Stimulated activated CD4-positive, alpha-beta T cell treated with anti-CD3 and anti-CD28 coated beads, Interleukin-1b, Interleukin-23, amount 100 ng/mL, for 4 hours (primary cell): ENCODE measurements around the gene MYO1A.
A peak's percentile ranks its signal among the peaks of the same experiment; 100 is the strongest.

Experiments
- DNase-seq, 2 donors: peaks; one replicate each; pipeline ENCODE4 v3.0.0-alpha.2; 2020; ENCODE audit warnings: low read depth in 2 of 2

Gene MYO1A

DNA sequence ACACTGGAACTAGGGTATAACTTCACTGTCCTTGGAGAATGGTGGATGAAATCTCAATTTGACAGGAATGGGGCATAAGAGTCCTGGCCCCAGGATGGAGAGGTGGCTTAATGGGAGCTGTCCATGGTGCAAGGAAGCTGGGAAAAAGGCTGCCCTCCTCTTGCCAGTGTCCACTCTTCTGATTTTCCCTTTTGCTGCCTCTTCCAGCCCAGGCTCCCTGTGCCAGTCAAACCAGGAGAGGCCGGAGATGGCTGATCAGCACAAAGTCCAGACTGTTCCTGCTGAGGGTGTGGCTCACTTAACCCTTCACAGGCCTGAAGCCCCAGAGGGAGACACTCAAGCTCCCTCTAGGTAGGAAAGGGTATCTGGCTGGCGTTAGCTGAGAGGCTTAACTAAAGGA is at the start of gene MYO1A:
TSS of gene MYO1A (minus strand) at position 240 of the 400 bp plus-strand sequence. CDS start 1,806 bp downstream, outside the sequence.
- no peak for DNase-seq

DNA sequence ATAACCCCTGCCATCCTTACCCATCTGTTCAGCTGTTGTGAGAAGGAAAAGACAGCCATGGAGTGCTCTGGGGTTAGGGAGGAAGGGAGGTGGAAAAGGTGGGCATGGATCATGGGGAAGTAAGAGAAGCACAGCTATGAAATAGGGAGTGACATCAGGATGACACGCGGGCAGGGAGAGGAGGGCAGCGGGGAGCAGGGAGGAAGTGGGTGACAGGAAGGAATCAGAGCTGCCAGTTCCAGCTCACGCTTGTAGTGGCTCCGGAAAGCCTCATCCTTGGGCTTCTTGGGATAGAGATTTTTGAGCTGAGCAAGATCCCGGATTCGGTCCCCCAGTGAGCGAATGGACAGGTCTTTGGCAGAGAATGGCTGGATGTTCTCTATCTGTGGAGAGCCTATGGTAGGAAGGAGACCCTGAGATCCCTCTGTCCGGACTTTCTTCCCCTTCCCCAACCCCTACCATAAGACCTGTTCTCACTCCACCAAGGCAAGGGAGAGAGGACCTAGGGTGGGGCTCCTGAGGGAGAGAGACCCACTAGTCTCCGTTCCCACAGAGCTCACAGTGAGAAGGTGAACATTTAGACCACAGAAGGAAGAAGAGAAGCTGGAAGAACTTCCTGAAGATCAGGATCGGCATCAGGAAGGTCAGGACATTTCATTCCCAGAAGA is 49.3 kb upstream of the MYO1A start:
- no peak for DNase-seq

DNA sequence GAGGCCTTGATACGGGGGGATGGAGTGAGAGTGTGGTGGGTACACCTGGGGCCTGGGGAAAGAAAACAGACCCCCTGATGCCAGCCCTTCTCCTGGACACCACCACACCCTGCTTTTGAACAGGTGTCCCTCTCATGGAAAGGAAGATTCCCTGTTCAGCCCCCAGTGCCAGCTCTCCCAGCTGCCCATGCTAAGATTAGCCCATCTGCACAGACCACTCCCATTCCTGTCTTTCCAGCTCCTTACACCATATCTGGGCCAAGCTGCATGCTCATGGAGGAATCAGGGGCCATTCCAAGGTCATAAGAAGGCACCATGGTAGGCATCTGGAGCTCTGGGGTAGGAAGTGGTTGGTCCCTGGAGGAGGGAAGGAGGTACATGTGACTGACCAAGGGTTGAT is 48.6 kb upstream of the MYO1A start:
- no peak for DNase-seq

DNA sequence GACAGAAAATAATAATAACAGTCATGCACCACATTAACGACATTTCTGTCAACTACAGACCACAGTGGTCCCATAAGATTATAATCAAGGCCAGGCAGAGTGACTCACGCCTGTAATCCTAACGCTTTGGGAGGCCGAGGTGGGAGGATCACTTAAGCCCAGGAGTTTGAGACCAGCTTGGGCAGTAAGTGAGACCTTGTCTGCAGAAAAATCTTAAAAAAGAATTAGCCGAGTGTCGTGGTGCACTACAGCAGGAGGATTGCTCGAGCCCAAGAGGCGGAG is 47.6 kb upstream of the MYO1A start:
- DNase-seq: no peak

DNA sequence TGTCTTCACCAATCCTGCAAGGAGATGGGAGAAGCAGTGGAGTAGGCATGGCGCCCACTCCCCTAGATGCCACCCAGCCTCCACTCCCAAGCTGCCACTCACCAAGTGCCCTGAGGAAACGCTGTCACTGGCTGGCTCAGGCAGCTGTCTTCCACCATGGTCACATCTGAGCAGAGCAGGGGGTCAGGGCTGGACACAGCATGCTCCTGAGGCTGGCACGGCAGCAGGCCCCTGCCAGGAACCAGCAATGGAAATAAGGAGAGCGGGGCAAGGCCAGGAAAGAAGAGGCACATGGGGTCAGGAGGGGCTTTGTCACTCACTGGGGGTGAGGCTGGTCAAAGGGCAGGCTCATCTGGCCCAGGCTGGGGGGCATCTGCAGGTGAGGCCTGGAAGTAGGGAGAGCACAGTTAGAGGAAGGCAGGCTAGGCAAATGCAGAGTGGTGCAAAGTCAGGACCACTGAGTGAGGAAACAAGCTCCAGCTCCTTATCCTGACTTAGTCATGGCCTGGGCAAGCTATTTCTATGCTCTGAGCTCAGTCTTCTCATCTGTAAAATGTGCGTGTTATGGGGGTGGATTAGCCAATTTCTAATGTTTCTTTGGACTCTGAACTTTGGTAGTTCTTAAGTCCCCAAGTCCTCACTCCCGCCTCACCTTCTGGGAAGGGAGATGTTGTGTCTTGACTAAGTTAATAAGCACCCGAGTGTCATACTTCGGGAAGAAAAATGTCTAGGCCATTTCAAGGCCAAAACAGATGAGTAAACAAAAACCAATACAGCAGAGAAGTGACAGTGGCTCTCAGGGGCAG is 47.0 kb upstream of the MYO1A start:
- DNase-seq: no peak

DNA sequence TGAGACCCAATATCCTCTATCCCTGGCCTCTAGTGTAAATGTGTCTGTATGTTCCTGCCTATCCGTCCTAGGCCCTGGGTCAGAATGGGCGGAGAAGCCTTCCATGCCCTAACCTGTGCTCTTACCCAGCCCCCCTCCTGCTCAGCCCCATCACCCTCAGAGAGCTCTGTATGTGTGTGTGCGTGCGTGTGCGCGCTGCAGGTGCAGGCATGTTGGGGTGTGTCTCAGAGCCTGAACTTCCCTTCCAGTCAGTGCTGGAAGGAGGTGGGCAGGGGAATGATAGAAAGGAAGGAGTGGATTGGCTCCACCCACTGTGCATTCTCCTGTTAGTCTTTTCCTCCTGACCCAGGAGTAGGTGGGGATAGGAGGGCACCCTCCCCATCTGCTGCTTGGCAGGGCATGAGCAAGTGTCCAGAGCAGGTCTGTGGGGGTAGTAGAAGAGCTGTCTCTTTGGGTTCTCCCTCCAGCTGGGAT is 46.2 kb upstream of the MYO1A start:
- DNase-seq: no peak

DNA sequence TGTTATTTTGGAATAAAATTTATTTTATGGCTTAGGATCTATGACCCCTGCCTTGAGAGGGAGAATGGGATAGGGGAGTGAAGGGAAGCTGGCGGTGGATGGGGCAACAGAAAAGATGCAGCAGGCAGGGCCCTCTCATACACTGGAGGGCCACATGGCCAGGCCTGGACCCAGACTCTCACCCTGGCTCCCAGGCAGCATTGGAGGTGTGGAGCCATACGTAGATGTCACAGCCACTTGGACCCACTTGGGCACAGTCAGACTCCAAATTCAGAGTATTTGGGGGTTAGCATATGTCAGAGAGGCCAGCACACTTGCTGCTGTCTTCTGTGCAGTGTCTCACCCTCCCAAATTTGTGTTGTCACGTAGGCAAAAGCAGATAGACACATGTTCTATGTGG is 45.5 kb upstream of the MYO1A start:
- DNase-seq: no peak

DNA sequence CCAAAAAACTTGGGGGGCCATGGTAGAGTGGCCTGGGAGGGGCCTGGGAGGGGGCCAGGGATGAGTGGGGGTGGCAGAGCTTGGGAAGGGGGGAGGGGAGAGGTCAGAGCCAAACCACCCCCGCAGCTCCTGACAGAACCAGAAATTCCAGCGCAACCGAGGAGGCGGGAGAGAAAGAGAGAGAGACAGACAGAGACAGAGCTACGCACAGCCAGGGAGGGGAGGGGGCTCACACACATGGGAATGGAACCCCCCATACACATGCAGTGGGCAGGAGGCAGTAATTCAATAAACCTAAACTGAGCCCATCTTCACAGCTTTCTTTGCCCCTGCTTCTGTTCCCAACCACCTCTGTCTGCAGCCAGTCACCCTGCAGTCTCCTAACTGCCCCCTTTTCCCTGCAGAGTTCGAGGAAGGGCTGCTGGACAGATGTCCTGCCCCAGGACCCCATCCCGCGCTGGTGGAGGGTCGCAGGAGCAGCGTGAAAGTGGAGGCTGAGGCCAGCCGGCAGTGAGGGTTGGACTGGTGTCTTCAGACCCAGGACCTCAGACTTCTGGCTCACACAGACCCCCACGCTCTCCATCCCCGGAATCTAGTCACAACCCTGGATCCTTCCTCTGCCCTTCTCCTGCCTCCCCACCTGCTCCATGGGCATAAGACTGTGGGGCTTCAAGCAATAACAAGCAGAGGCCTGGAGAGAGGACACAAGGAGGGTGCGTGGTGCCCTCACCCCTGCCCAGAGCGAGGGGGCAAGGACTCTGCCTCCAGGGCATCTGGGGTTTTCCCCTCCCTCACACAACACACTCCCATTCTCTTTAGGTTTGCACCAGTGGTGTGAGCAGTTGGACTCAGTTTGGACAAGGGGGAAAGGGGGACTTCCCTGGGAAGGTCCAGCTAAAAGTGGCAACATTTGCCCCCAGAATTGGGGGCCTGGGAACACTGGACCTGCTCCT is 44.6 kb upstream of the MYO1A start:
- no peak for DNase-seq

DNA sequence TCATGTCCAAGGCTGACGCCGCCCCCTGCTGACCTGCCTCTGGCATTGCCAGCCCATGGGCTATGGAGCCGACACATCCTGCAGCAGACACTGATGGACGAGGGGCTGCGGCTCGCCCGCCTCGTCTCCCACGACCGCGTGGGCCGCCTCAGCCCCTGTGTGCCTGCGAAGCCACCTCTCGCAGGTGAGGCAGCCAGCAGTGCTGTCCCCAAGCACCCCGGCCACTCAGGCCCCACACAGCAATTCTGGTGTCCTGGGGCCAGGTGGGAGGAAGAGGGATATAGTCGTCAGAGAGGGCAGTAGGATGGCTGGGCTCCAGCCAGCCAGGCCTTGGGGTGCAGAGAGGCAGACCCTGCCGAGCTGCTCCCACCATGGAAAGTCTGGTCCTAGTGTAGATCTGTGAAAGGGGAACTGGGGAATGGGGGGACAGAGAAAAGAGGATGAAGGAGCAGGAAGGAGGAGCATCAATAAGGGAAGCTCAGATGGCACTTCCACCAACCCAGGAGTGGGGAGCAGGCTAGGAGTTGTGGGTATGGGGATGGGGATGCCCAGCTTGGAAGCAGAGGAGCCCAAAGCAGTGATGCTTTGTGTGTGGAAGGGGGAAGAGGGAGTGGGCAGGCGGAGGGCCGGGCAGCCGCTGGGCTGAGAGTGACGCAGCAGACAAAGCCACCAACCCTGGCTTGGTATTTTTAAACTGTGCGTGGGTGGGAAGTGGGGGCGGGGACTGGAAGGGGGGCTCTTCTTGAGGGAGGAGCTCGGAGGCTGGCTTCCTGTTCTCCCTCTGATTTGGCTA is 43.7 kb upstream of the MYO1A start:
- peak; percentile 74 to 79 for DNase-seq

DNA sequence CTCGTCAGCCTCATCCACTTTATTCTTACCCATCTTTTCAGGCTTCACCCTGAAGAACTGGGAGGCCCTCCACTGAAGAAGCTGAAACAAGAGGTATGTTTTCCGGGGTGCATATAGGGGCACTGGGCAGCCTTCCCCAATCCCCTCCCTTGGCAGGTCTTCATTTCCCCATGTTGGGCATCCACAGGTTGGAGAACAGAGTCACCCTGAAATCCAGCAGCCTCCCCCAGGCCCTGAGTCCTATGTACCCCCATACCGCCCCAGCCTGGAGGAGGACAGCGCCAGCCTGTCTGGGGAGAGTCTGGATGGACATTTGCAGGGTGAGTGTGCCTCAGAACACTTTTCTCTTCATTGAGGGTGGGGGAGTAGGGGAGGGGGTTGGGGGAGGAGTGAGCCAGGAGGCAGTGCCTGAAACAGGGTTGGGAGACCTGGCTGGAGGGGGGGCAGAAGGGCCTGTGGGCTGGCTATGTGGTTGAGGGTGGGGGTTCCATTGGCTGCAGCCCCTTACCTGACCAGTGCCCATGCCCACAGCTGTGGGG is 43.0 kb upstream of the MYO1A start:
- no peak for DNase-seq

DNA sequence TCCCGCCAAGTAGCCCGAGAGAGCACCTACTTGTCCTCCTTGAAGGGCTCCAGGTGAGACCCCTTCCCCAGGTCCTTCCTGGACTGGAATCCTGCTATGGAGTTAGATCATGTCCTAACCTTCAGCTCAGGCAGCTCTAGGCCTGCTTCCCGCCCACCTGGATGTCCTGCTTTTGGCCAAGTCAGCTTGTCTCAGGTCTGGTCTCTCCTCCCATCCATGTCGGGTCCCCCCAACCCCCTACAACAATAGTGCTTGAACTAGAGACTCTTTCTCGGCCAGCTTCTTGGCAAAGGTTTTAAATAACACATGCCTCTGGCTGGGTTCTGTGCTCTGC is 42.6 kb upstream of the MYO1A start:
- no peak for DNase-seq

DNA sequence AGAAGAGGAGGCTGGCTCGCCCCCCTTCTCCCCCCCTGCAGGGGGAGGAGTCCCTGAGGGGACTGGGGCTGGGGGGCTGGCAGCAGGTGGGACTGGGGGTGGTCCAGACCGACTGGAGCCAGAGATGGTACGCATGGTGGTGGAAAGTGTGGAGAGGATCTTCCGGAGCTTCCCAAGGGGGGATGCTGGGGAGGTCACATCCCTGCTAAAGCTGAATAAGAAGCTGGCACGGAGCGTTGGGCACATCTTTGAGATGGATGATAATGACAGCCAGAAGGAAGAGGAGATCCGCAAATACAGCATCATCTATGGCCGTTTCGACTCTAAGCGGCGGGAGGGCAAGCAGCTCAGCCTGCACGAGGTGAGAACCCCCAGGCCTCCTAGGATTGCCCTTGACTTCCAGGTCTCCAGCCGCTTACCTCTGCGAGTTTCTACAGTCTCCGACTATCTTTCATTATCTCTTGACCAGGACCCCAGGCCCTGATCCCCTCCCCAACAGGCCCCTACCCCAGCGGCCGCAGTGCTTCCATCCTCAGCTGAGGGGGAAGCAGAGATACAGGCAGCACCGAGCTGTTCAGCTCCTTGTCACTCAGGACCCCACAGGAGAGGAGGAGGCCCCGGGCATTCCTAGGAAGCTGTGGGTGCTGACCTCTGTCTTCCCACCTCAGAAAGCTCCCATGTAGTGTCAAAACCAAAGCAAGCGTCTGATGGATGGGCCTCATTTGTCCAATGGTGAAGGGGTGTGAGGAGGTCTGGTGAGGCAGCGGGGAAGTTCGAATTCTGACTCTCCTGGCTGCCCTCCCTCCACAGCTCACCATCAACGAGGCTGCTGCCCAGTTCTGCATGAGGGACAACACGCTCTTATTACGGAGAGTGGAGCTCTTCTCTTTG is 42.0 kb upstream of the MYO1A start:
- DNase-seq: no peak

DNA sequence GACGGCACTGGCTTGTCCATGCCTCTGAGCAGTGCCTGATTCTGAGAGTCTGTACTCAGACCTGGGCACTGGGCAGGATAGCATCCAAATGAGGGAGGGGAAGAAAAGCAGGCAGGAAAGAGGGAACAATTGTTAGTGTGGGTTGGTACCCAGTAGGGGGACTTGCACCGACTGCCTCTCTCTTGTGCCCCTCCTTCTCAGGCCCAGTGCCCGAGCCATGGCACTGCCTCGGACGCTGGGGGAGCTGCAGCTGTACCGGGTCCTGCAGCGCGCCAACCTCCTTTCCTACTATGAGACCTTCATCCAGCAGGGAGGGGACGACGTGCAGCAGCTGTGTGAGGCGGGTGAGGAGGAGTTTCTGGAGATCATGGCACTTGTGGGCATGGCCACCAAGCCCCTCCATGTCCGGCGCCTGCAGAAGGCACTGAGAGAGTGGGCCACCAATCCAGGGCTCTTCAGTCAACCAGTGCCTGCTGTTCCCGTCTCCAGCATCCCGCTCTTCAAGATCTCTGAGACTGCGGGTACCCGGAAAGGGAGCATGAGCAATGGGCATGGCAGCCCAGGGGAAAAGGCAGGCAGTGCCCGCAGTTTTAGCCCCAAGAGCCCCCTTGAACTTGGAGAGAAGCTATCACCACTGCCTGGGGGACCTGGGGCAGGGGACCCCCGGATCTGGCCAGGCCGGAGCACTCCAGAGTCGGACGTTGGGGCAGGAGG is 41.2 kb upstream of the MYO1A start:
- no peak for DNase-seq

DNA sequence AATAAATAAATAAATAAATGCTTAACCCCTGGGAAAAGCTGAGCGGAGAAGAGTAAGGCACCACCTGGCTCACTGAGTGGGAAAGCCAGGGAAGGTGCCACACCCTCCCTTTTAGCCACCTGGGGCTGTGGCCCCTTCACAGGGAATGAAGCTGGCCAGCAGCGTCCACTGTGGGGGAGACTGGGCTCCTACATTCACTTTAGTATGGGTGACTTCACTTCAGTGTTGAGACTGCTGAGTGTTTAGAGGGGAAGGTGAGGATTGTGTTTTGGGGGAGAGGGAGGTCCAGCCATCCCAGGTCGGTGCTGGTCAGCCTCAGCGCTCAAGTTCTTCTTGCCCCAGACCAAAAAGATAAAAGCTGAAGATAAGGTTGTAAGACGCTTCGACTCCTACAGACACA is 40.6 kb upstream of the MYO1A start:
- DNase-seq: no peak

DNA sequence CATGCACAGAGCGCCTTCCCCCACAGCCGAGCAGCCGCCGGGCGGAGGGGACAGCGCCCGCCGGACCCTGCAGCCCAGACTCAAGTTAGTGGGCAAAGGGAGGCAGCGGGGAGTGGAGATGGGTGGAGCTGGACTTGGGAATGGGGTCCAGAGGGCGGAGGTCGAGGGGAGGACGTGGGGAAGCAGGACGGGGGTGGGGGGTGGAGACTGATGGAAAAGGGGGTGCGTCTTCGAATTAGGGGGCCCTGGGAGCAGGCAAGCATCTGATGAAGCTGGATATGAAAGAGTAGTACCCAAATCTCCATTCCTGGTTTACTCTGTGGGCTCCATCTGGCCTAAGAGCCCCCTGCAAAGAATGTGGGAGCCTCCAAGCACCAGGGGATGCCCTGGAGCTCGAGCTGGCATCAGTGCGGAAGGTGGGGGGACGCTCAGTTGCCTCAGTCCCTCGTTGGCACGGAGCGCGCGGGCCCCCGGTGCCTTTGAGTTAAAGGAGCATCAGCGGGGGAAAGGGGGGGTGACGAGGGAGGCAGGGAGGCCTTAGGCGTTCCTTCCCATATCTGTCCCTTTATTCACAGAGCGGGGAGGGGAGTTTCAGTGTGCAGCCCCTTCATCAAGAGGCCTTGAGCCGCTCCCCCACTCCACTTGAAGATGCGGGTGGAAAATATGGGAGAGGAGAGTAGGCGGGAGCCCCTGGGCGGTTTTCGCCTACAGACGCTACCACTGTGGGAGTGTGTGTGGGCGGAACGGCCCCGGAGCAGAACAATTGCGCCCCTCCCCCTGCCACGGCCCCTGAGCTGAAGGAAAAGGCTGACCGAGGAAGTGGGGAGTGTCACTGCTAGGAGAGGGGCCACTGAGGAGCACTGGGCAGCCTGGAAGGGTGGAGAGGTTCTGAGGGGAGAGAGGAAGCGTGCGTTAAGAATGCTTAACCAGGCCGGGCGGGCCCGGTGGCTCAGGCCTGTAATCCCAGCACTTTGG is 39.6 kb upstream of the MYO1A start:
- peak; percentile 48 to 56 for DNase-seq

DNA sequence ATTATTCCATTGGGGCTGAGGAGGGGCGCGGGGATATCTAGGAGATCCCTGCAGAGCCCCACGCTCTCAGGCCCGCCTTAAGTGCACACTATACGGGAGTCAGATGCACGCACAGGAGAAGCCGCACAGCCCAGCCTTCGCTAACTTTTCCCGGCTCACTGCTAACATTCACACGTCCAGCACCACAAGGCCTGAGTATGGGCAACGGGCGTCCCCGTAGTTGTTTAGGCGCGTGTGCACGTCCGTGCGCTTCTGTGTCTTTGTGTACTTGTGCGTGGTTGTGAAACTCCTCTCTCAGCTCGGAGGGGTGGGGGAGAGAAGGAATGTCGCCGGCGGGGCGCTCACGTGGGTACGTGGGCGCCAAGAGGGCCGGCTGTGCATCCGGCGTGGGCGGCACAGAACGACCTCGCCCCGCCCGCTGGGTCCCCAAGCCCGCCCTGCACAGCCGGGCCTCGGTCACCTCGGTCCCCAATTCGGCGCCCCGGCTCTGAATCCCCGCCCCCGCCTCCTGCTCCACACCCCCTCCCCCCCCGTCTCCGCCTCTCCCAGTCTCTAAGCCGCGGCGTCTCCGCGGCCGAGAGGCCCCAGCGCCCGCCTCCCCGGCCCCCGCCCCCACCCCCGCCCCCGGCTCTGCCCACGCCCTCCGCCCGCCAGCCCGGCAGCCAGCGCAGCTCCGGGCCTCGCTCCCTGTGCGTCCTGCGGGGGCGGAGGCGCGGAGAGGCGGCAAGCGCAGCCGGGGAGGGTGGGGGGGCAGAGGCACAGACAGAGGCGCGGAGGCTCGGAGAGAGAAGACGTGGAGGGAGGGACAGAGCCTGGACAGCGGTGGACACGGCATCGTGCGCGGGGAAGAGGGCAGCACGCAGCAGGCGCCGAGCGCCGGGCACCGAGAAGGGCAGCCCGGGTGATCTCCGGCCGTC is 38.7 kb upstream of the MYO1A start, which contains the start of gene NAB2:
TSS of gene NAB2 (plus strand) at position 761 of the 917 bp plus-strand sequence. CDS start 158 bp downstream, outside the sequence.
- DNase-seq: peak; percentile 83 to 87

DNA sequence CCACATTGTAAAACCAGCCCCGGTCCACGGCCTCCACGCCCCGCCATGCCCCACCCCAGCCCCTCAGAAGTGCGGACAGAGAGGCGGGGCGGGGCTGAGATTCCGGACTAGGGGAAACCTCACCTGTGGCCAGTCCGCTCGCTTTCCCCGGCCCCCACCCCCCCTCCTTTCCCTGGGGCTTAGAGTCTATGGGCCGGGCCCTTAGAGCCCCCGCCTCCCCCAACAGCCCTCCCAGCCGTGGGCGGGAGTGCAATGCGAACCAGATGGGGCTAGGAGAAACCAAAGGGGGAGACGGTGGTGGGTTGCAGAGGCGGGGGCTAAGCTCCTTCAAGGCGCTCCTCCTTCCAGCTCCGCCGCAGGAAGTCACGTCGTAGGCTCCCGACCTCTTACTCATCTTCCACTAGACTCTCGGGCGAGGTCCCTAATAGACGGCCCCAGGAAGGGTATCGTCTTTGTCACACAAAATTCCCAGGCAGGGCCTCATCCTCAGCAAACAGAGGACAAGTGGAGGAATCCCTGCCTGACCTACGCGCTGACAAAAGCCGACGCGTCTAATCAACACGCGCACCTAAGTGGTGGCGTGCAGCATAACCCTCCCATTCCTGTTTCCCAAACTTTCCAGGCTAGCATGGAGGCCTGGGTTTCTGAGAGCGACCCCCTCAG is 37.9 kb upstream of the MYO1A start:
- DNase-seq: peak; percentile 78
